Lung (tissue), 12 donors: ENCODE results near the gene POLDIP2. TPM values are rescaled to one million over a fixed set of nuclear protein-coding genes. Genes with fewer than 3 reads are reported as not detected.

Experiments used
- ATAC-seq: fragments of 200-7000 bp; cut with Tn5 transposase; one replicate; pipeline ENCODE4 v1.9.1; 2020; ENCODE audit warnings: moderate number of reproducible peaks; ENCODE audit not compliant: insufficient read depth, low FRiP score
- DNase-seq, 3 donors: peaks; one replicate each; pipeline ENCODE4 v3.0.0-alpha.2; 2013 to 2017
- H3K27ac ChIP-seq, 2 donors: one replicate each; pipeline ENCODE4 v1.5.1; 2013; ENCODE audit warnings: mild to moderate bottlenecking in 2 of 2, moderate library complexity in 2 of 2, control low read depth in 1 of 2, inconsistent platforms in 1 of 2, low read depth in 1 of 2, low read length in 1 of 2
- H3K27me3 ChIP-seq, 3 donors: one replicate each; pipeline ENCODE4 v1.5.1; 2013; ENCODE audit warnings: low read length in 2 of 3; ENCODE audit not compliant: control insufficient read depth in 3 of 3, insufficient read depth in 3 of 3
- H3K36me3 ChIP-seq, 4 donors: one replicate each; pipeline ENCODE4 v1.5.1; 2013; ENCODE audit warnings: low read length in 4 of 4, mild to moderate bottlenecking in 1 of 4, moderate library complexity in 1 of 4; ENCODE audit not compliant: control insufficient read depth in 4 of 4, insufficient read depth in 4 of 4
- H3K4me1 ChIP-seq, 5 donors: one replicate each; pipeline ENCODE4 v1.5.1; 2013; ENCODE audit warnings: low read length in 5 of 5, mild to moderate bottlenecking in 2 of 5, moderate library complexity in 1 of 5; ENCODE audit not compliant: control insufficient read depth in 5 of 5, insufficient read depth in 5 of 5
- H3K4me3 ChIP-seq: one replicate; pipeline ENCODE4 v1.5.1; 2013; ENCODE audit warnings: mild to moderate bottlenecking, control low read depth, moderate library complexity
- H3K9ac ChIP-seq, 2 donors: one replicate each; pipeline ENCODE4 v1.5.1; 2013; ENCODE audit warnings: low read length in 2 of 2, control low read depth in 1 of 2; ENCODE audit not compliant: insufficient read depth in 1 of 2
- H3K9me3 ChIP-seq, 4 donors: one replicate each; pipeline ENCODE4 v1.5.1; 2013; ENCODE audit warnings: low read length in 3 of 4, mild to moderate bottlenecking in 1 of 4, moderate library complexity in 1 of 4; ENCODE audit not compliant: control insufficient read depth in 4 of 4, insufficient read depth in 3 of 4
- WGBS, 2 donors: extraction: QIAGEN DNeasy Blood & Tissue Kit; methylation state at CpG; one replicate each; pipeline ENCODE4 v1.1.7; 2013; 5-methylcytosine and 5-hydroxymethylcytosine counted together
- polyA plus RNA-seq, 2 donors: library from polyadenylated mRNA; stranded (reverse); fragments of 200-250 nt; gene quantifications; one replicate each; pipeline ENCODE4 v1.2.1, GENCODE V29; 2013
- total RNA-seq, 2 donors: library from RNA; depleted of rRNA in 1 of 2; stranded (reverse); fragments of >200 nt in 1 of 2; gene quantifications; one replicate each; pipeline ENCODE4 v1.2.1, GENCODE V29; 2014 to 2021
- TF ChIP-seq, protein P1 (sequence below): IDR thresholded peaks from 2 replicates; pipeline ENCODE4 v1.5.1; 2012; ENCODE audit warnings: mild to moderate bottlenecking; ENCODE audit errors: control extremely low read depth, extremely low read depth
- donor health status: control.
- donor health status: control.
- donor health status: Bipolar disorder and iron deficiency.
- donor health status: healthy.
- donor health status: DM: yes; HTN: yes; CAD: no.

POLDIP2 gene
- total and polyA plus RNA-seq, 4 donors, result 38.7 to 82.6 (median 62.3) TPM

DNA sequence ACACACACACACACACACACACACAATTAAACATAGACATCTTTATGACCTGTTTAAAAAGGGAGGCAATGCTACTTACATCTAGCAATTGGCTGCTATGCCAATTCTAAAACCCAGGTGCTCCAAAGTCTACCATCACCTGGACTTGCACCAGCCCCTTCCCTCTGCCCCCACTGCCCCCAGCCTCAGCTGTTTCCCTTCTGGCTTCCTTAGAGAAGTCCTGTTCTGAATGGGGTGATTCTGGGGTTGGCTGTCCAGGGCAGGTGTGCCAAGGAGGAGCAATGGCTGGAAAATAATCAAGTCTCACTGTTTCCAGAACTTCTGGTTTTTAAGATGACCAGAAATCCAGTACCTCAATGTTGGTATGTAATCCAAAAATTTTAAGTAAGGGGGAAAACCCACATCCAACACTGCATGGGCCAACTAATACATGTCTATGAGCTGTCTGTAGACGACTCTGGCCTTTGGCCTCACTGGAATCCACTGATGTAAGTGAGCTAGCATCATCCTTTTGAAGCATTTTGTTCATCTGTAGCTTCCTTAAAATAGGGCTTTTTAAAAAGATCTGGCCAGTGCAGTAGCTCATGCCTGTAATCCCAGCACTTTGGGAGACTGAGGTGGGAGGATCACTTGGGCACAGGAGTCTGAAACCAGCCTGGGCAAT lies 24.1 kb downstream of the POLDIP2 start:
- no peaks in the 10 kb centered on the region for H3K27me3 ChIP-seq
- peaks cover 0 to 24% (median 6%) of the 10 kb centered on the region in 5 donors for H3K4me1 ChIP-seq
- no peak overlapping the region for H3K4me3 ChIP-seq
- 78 to 79% methylated on average over 1 of the region's 1 CpG for WGBS, 2 donors
- H3K9me3 ChIP-seq, result no peaks in the 10 kb centered on the region
- H3K27ac ChIP-seq, result no peak overlapping the region
- H3K9ac ChIP-seq, result no peak overlapping the region
- ATAC-seq, result no peak
- peaks cover 5 to 21% (median 13%) of the 10 kb centered on the region in 4 donors for H3K36me3 ChIP-seq
- no peak for DNase-seq
- TF ChIP-seq, protein P1, sequence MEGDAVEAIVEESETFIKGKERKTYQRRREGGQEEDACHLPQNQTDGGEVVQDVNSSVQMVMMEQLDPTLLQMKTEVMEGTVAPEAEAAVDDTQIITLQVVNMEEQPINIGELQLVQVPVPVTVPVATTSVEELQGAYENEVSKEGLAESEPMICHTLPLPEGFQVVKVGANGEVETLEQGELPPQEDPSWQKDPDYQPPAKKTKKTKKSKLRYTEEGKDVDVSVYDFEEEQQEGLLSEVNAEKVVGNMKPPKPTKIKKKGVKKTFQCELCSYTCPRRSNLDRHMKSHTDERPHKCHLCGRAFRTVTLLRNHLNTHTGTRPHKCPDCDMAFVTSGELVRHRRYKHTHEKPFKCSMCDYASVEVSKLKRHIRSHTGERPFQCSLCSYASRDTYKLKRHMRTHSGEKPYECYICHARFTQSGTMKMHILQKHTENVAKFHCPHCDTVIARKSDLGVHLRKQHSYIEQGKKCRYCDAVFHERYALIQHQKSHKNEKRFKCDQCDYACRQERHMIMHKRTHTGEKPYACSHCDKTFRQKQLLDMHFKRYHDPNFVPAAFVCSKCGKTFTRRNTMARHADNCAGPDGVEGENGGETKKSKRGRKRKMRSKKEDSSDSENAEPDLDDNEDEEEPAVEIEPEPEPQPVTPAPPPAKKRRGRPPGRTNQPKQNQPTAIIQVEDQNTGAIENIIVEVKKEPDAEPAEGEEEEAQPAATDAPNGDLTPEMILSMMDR, result no peak

DNA sequence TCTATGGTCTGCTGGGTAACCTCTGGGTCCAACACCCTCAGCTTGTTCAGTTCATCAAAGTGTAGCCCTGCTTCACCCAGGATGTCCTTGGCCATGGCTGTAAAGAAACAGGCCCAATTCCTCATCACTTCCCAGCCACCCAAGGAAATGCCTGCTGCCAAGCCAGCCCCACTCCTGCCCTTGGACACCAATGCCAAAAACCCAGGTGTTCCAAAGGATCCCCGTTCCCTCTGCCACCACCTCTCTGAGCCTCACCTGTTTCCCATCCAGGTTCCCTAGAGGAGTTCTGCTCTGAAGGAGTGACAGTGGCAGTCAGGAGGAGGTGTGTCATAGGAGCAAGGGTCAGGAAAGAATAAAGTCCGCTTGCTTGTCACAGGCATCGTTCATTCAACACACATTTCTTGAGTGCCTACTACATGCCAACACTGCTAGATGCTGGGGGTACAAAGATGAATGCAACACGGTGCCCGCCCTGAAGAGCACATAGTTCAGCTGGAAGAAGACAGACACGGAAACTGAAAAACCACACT lies 25.4 kb downstream of the POLDIP2 start:
- H3K27me3 ChIP-seq, result no peaks in the 10 kb centered on the region
- H3K27ac ChIP-seq, result no peak overlapping the region
- no peak overlapping the region for H3K9ac ChIP-seq
- no peaks in the 10 kb centered on the region for H3K9me3 ChIP-seq
- DNase-seq, result no peak
- WGBS, 2 donors, result 91 to 98% methylated on average over 6 of the region's 6 CpGs
- peaks cover 5 to 29% (median 16%) of the 10 kb centered on the region in 4 donors for H3K36me3 ChIP-seq
- peaks cover 0 to 21% (median 6%) of the 10 kb centered on the region in 5 donors for H3K4me1 ChIP-seq
- no peak for ATAC-seq
- no peak overlapping the region for H3K4me3 ChIP-seq
- TF ChIP-seq, protein P1, result no peak

DNA sequence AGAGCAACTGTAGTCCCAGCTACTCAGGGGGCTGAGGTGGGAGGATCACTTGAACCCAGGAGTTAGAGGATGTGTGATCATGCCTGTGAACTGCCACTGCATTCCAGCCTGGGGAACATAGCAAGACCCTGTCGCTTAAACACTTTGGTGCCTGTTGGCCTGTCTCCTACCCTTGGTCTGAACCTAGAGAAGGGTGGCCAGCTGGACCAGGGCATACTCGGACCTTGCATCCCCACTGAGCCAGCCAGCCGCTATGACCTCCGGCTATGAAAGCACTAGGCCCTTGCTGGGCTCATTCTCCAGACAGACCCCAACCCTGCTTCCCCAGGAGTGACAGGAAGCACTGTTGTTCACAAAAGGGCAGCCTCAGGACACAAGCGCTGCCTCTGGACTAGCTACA lies 26.7 kb downstream of the POLDIP2 start:
- H3K27ac ChIP-seq, result no peak overlapping the region
- ATAC-seq (no peak), DNase-seq (no peak)
- TF ChIP-seq, protein P1, result no peak
- no peak overlapping the region for H3K4me3 ChIP-seq
- 94 to 100% methylated on average over 5 of the region's 5 CpGs for WGBS, 2 donors
- H3K9ac ChIP-seq, result no peak overlapping the region
- H3K4me1 ChIP-seq, result peaks cover 0 to 11% (median 0%) of the 10 kb centered on the region in 5 donors
- H3K9me3 ChIP-seq, result no peaks in the 10 kb centered on the region
- H3K27me3 ChIP-seq, result no peaks in the 10 kb centered on the region
- H3K36me3 ChIP-seq, result peaks cover 5 to 38% (median 20%) of the 10 kb centered on the region in 4 donors
